Aorta (tissue), 5 donors: ENCODE measurements around the gene KBTBD4. TPM values are rescaled to one million over a fixed set of nuclear protein-coding genes. Genes with fewer than 3 reads are reported as not detected.
A peak's percentile ranks its signal among the peaks of the same experiment; 100 is the strongest.

Experiments
- ATAC-seq: fragments of 200-7000 bp; cut with Tn5 transposase; one replicate; pipeline ENCODE4 v1.9.1; 2022; ENCODE audit warnings: moderate library complexity; ENCODE audit not compliant: low FRiP score
- DNase-seq, 2 donors: peaks; one replicate each; pipeline ENCODE4 v3.0.0-alpha.2; 2020
- H3K27ac ChIP-seq, 2 donors: one replicate each; pipeline ENCODE4 v1.5.1; 2013; ENCODE audit warnings: low read length in 2 of 2, mild to moderate bottlenecking in 2 of 2, moderate library complexity in 2 of 2, control low read depth in 1 of 2, inconsistent platforms in 1 of 2, low read depth in 1 of 2
- H3K27me3 ChIP-seq, 2 donors: one replicate each; pipeline ENCODE4 v1.6.1; 2013; ENCODE audit warnings: control low read depth in 1 of 2, low read length in 1 of 2, mild to moderate bottlenecking in 1 of 2, moderate library complexity in 1 of 2; ENCODE audit not compliant: insufficient read depth in 2 of 2, control insufficient read depth in 1 of 2
- H3K36me3 ChIP-seq, 2 donors: one replicate each; pipeline ENCODE4 v1.6.1; 2013; ENCODE audit warnings: control low read depth in 1 of 2, low read length in 1 of 2, mild to moderate bottlenecking in 1 of 2; ENCODE audit not compliant: insufficient read depth in 2 of 2, control insufficient read depth in 1 of 2
- H3K4me1 ChIP-seq, 2 donors: one replicate each; pipeline ENCODE4 v1.6.1; 2013; ENCODE audit warnings: low read length in 2 of 2, control low read depth in 1 of 2, mild to moderate bottlenecking in 1 of 2, moderate library complexity in 1 of 2; ENCODE audit not compliant: insufficient read depth in 2 of 2, control insufficient read depth in 1 of 2
- H3K4me3 ChIP-seq, 2 donors: one replicate each; pipeline ENCODE4 v1.5.1; 2013; ENCODE audit warnings: low read length in 2 of 2, control low read depth in 1 of 2, mild to moderate bottlenecking in 1 of 2
- H3K9me3 ChIP-seq: one replicate; pipeline ENCODE4 v1.6.1; 2013; ENCODE audit warnings: mild to moderate bottlenecking, low read length; ENCODE audit not compliant: control insufficient read depth
- WGBS, 2 donors: extraction: QIAGEN DNeasy Blood & Tissue Kit; methylation state at CpG; one replicate each; pipeline ENCODE4 v1.1.7; 2013; 5-methylcytosine and 5-hydroxymethylcytosine counted together
- intact Hi-C, 2 donors: fragments of 100-400 bp; cut with DNase I; formaldehyde crosslinking; loops; one replicate each; pipeline versions ENCODE4 v1.14.2 to v1.15.0; 2022
- polyA plus RNA-seq, 2 donors: library from polyadenylated mRNA; stranded (reverse); fragments of 200-250 nt; gene quantifications; one replicate each; pipeline ENCODE4 v1.2.3, GENCODE V29; 2013
- total RNA-seq, 2 donors: library from RNA; stranded (reverse); fragmentation: NEBNext Ultra II Directional; extraction: Animal tissue kit (Norgen Biotek cat#: 25700); gene quantifications; one replicate each; pipeline ENCODE4 v1.2.1, GENCODE V29; 2021
- donor health status: healthy with polysubstance abuse.
- donor health status: Bipolar disorder and iron deficiency.
- donor health status: DM: no; HTN: no; CAD: no.
- donor health status: DM: no; HTN: no; CAD: no.
- donor health status: DM: yes; HTN: yes; CAD: no.

Gene KBTBD4
- total and polyA plus RNA-seq, 4 donors, result 8.9 to 13.5 (median 12.2) TPM

DNA sequence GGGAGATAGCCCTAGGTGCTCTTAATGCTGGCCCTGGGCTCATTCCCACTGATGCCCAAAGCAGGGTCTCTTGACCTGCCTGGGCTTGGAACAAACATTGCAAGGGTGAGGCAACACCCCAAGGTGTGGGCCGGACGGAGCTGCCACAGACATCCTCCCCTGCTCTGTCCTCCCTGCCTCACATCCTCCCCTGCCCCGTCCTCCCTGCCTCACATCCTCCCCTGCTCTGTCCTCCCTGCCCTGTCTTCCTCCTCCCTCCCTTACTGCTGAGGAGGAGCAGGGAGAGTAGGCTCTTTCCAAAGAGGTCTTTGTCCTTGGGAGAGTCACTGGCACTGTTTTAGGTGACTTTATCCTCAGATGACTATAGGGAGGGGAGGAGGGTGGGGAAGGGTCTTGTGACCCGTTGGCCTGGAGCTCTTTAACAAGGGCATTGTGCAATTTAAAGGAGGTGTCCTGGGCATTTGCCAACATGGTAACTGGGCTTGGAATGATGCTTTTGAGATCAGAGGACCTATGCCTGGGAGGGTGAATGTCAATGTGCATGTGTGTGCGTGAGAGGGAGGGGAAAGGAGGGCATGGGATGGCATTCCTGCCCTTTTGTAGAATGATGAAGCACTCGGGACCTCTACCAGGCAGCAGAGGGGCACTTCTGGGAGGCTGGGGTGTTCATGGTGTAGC lies 8.4 kb upstream of the KBTBD4 start:
- H3K27ac ChIP-seq, result no peak overlapping the region

DNA sequence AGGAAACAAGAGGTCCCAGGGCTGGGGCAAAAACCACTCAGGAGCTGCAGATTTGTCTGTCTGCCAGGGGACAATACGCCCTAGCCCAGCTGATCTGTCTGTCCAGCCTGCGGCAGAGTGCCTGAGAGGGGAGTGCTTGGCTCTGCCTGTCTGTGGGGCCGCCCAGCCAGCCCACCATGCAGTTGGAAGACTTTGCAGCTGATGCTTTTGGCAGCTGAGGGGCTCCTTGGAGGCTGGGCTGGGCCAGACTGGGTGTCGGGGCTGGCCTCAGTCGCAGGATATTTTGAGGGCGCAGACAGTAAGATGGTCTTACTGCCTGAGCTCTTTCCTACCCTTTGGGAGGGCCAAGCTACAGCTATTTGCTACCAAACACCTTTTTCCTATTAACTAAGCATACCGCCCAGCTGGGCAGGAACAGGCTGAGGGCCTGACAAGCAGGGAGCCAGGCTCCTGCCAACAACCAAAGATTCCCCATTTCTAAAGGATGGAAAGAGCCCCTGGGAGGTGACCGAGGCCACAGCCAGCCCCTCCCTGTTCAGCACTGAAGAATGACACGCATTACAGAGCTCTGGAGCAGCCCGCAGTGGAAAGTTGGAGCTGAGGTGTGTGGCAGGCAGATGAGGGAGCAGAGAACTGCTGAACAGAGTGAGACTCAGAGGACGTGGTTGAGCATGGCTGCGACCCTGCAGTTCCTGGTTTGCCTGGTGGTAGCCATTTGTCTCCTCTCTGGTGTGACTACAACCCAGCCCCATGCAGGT lies 7.5 kb upstream of the KBTBD4 start, which contains the start of gene FAM180B:
Gene FAM180B, plus strand, starts transcription at position 581 of the 758 bp plus-strand sequence. Its CDS starts 91 bp downstream, at position 672.
- Histone ChIP-seq H3K27ac (no peak within 1 kb of the TSS), H3K4me1 (no peaks in the 10 kb centered on the region), H3K4me3 (no peak within 1 kb of the TSS), H3K9me3 (no peaks in the 10 kb centered on the region), H3K27me3 (no peaks in the 10 kb centered on the region), H3K36me3 (peaks cover 5 to 12% of the 10 kb centered on the region in 2 donors)
- WGBS, 2 donors, result 70 to 73% methylated on average over 12 of the region's 12 CpGs
- no peak for ATAC-seq
- intact Hi-C loops, result no loop called here
- peak in 1 of 2 donors; percentile 60 for DNase-seq

More for the DNA sequence above, 8.4 kb upstream of the KBTBD4 start:
- intact Hi-C loops, result no loop called here
- DNase-seq (peak in 1 of 2 donors; percentile 45), ATAC-seq (no peak)
- Histone ChIP-seq H3K4me1 (no peaks in the 10 kb centered on the region), H3K36me3 (peaks cover 5 to 6% of the 10 kb centered on the region in 2 donors), H3K4me3 (no peak overlapping the region), H3K9me3 (no peaks in the 10 kb centered on the region), H3K27me3 (no peaks in the 10 kb centered on the region)
- WGBS, 2 donors, result 78 to 80% methylated on average over 6 of the region's 6 CpGs

DNA sequence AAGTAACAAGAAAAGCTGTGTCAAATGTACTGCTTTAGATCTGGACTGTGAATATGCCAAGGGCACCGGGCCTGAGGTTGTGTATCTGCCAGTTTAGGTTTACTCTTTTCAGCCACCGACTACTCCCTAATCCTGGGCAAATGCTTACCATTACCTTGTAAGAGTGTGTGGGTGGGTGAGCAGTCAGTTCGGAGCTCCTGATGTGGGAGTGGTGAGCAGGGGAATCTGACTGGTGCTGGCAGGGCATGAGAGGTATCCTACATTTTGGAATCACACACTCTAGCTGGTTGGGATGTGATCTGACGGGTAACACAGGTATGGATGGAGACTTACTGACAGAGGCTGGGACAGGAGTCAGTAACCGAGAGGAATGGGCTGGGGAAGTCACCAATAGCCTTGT lies 5.1 kb upstream of the KBTBD4 start:
- no peaks in the 10 kb centered on the region for H3K9me3 ChIP-seq
- H3K4me1 ChIP-seq, result peaks cover 0 to 1% of the 10 kb centered on the region in 2 donors
- WGBS, 2 donors, result 85 to 89% methylated on average over 5 of the region's 5 CpGs
- no peaks in the 10 kb centered on the region for H3K27me3 ChIP-seq
- ATAC-seq, result no peak
- peaks cover 5 to 13% of the 10 kb centered on the region in 2 donors for H3K36me3 ChIP-seq
- H3K27ac ChIP-seq, result no peak overlapping the region
- intact Hi-C loops, result no loop called here
- peak in 1 of 2 donors; percentile 18 for DNase-seq
- no peak overlapping the region for H3K4me3 ChIP-seq

DNA sequence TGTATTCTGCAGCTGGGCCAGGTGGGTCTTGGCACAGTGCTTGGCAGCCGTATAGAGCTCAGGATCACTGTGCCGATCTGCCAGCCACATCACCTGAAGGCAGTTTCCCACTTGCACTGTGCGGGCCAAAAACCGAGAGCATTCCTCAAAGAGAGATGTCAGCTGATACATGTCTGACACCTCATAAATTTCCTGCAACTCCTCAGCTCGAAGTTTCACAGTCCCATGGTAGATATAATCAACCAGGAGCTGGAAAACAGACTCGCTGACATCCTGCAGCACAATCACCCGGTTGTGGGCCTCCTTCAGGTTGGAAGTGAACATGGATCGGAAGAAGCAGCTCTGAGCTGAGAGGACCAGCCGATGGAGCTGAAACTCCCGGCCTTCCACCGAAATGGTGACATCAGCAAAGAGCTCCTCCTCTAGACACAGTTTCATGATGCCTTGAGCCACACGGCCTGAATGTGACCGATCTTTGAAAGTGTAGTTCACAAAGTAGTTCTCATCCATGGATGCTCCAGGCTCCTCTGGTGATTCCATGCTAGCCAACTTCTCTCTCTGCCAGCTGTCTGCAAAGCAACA lies 1.2 kb downstream of the KBTBD4 start:
- Histone ChIP-seq H3K27ac (no peak overlapping the region), H3K4me3 (no peak overlapping the region), H3K36me3 (peaks cover 0 to 9% of the 10 kb centered on the region in 2 donors), H3K9me3 (no peaks in the 10 kb centered on the region), H3K27me3 (no peaks in the 10 kb centered on the region), H3K4me1 (peaks cover 1 to 2% of the 10 kb centered on the region in 2 donors)
- intact Hi-C loops, result loop anchor here in 1 of 2 donors (10.0 kb wide), 1 partner anchor 173 kb away; the partner anchor contains the start of gene SLC39A13
- ATAC-seq (no peak), DNase-seq (peak in 1 of 2 donors; percentile 19)
- WGBS, 2 donors, result 62 to 70% methylated on average over 13 of the region's 13 CpGs

DNA sequence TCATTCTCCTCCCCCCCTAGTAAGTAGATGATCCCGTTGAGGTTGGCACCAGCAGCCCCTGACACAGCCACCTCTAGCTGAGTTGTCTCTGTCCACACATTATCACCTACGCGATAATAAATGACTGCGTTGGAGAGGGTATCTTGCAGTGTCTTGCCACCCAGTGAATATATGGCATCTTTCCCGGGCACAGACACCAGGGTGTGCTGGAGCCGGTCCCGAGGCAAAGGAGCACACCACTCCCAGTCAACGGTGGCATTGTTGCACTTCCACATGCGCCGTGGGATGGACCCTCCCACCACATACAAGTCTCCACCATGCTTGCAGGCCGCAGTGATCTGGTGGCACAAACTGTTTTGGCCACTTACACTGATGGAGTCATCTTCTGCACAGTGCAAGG lies 5.4 kb downstream of the KBTBD4 start:
- H3K27me3 ChIP-seq, result no peaks in the 10 kb centered on the region
- peaks cover 5 to 8% of the 10 kb centered on the region in 2 donors for H3K36me3 ChIP-seq
- no peaks in the 10 kb centered on the region for H3K9me3 ChIP-seq
- no peak overlapping the region for H3K4me3 ChIP-seq
- no peak overlapping the region for H3K27ac ChIP-seq
- WGBS, 2 donors, result 85 to 88% methylated on average over 11 of the region's 11 CpGs
- peaks cover 0 to 2% of the 10 kb centered on the region in 2 donors for H3K4me1 ChIP-seq
- peak; percentile 17 to 32 for DNase-seq
- intact Hi-C loops, result loop anchor here in 1 of 2 donors (10.0 kb wide), 1 partner anchor 169 kb away; the partner anchor contains the start of gene SLC39A13
- ATAC-seq, result no peak

DNA sequence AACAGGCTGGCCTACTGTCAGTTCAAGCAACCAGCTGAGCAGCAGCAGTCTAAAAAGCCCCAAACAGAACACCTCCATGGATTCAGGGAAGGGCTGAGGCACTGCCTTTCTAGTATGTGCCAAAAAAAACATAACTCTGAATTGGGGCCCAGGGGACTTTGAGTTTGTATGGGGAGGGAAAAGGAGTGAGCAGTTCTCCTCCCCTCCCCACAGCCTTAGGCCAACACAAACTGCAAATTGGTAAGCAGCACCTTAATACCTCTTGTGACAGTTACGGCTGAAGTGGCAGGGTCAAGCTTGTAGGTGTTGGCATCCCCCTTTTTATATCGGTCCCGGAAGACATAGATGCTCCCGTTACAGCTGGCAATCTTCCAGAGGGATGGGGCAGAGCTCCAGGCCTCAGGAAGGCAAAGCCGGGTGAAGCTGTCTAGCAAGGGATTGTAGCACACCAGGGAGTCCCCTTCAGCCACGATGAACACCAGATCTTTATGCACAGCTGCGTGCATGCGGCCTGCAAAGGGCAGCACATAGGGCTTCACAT lies 6.0 kb downstream of the KBTBD4 start:
- Histone ChIP-seq H3K27ac (no peak overlapping the region), H3K4me1 (no peaks in the 10 kb centered on the region)
- 27 to 40% methylated on average over 8 of the region's 8 CpGs for WGBS, 2 donors

DNA sequence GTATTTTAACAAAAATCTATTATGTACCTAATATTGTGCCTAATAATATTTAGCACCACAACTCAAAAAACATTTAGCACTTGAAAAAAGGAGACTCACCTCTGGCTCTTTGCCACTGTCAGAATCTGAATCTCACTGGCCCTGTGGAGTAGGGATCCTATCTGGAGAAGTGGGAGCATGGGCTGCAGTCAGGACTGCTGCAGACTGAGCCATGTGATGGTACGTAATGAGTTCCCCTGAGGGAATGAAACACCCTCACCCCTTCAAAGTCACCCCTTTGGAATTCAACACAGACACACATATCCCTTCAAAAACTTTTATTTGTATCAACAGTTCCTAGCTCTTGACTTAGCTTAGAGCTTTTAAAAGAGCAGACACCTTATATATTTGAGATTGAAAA lies 6.9 kb downstream of the KBTBD4 start:
- 73 to 87% methylated on average over 1 of the region's 1 CpG for WGBS, 2 donors
- Histone ChIP-seq H3K36me3 (peaks cover 5 to 8% of the 10 kb centered on the region in 2 donors), H3K4me3 (no peak overlapping the region), H3K4me1 (no peaks in the 10 kb centered on the region), H3K9me3 (no peaks in the 10 kb centered on the region), H3K27ac (no peak overlapping the region), H3K27me3 (no peaks in the 10 kb centered on the region)
- peak in 1 of 2 donors; percentile 9 for DNase-seq
- no peak for ATAC-seq
- intact Hi-C loops, result loop anchor here in 1 of 2 donors (10.0 kb wide), 1 partner anchor 167 kb away; the partner anchor contains the start of gene SLC39A13

More for the DNA sequence above, 6.0 kb downstream of the KBTBD4 start:
- DNase-seq (peak; percentile 24 to 38), ATAC-seq (no peak)
- intact Hi-C loops, result loop anchor here in 1 of 2 donors (10.0 kb wide), 1 partner anchor 168 kb away; the partner anchor contains the start of gene SLC39A13
- Histone ChIP-seq H3K27me3 (no peaks in the 10 kb centered on the region), H3K9me3 (no peaks in the 10 kb centered on the region), H3K36me3 (peaks cover 5 to 8% of the 10 kb centered on the region in 2 donors), H3K4me3 (no peak overlapping the region)

DNA sequence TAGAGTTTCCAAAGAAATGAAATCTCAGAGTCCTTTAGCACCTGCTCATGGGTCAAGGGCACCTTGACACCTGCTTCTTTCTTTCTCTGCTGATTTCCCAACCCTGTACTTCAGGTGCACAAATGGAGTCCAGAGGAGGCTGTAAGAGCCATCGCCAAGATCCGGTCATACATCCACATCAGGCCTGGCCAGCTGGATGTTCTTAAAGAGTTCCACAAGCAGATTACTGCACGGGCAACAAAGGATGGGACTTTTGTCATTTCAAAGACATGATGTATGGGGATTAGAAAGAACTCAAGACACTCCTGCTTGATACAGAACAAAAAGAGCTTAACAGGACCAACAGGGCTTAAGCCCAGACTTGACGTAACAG lies 7.4 kb downstream of the KBTBD4 start:
- no peaks in the 10 kb centered on the region for H3K9me3 ChIP-seq
- peaks cover 5 to 8% of the 10 kb centered on the region in 2 donors for H3K36me3 ChIP-seq
- H3K4me3 ChIP-seq, result no peak overlapping the region
- DNase-seq, result peak in 1 of 2 donors; percentile 11
- H3K27me3 ChIP-seq, result no peaks in the 10 kb centered on the region
- no peak overlapping the region for H3K27ac ChIP-seq
- 71 to 78% methylated on average over 4 of the region's 4 CpGs for WGBS, 2 donors
- intact Hi-C loops, result loop anchor here in 1 of 2 donors (10.0 kb wide), 1 partner anchor 167 kb away; the partner anchor contains the start of gene SLC39A13
- no peak for ATAC-seq
- H3K4me1 ChIP-seq, result no peaks in the 10 kb centered on the region
